Right hindlimb (tissue), 1 donor: ENCODE measurements around the gene ANKRD2.
"Not testable (repeated sequence)": the region's sequence is repeated elsewhere in the genome, so short reads cannot be mapped to it uniquely, and the experiment has no call there.

Experiments
- DNase-seq: peaks from one replicate; pipeline ENCODE4 v3.0.0-alpha.2; 2018

ANKRD2 gene

DNA sequence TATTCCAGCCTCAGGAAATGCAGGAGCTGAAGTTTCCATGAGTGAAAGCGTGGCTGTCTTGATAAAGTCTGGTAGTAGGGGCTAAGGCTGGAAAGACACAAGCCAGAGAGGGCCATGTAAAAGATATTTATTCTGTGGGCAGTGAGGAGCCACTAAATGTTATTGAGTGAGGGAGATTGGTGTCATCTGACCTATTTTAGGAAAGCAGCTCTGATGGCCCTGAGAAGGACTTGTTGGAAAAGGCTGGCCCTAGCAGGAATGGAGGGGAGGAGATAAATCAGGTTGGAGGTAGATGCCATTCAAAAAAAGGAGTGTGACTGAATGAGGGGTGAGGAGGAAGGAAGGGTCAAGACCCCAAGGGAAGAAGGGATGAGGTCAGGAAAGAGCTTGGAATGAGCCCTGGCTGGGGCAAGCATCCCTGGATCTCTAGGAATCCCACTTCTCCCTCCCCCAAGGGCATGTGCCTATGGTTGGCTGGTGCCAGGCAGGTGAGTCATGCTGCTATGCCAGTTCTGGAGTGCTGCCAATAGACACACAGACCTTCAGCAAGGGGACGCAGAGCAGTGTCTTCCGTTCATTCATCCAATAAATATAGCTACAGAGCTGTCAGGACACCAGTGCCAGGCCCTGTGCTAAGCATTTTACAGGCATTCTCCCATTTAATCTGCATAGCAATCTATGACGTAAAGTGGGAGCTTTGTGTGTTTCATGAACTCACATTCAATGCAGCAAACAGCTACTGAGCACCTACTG, 2.0 kb downstream of the ANKRD2 start:
- no peak for DNase-seq

DNA sequence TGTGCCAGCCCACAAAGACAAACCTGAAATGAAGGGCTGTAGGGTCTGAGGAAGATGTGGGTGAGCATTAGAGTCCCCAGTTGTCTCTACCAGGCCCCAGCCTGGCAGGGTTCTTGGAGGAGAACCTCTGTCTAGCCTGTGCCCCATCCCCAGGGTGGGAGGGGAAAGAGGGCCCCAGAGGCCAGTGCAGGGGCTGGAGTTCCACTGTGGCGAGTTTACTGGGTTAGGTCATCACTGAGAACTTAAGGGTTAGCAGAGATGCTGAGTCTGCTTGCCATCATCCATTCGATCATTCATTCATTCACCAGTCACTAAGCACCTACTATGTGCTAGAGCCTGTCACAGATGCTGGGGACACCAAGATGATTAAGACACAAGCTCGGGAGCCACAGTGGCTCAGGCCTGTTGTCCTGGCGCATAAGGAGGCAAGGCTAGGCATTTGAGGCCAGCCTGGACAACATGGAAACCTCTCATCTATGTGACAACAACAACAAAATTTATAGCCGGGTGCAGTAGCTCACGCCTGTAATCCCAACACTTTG, 2.6 kb downstream of the ANKRD2 start:
- no peak for DNase-seq

DNA sequence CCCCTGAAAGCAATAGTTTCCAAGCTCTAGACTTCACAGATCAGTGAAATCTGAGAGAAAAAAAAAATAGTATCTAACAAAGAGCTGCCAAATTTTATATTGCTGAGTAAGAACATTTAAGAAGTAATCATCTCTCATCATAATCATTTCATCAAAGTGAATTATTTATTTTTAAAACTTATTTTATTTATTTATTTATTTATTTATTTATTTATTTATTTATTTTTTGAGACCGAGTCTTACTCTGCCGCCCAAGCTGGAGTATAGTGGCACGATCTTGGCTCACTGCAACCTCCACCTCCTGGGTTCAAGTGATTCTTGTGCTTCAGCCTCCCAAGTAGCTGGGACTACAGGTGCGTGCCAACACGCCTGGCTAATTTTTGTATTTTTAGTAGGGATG, 3.9 kb downstream of the ANKRD2 start:
- not testable (repeated sequence) for DNase-seq

GRCh38 chr10:97577701-97578100, 5.1 kb downstream of the ANKRD2 start:
- DNase-seq = no peak

GRCh38 chr10:97578171-97578844, 5.7 kb downstream of the ANKRD2 start:
- DNase-seq = no peak

DNA sequence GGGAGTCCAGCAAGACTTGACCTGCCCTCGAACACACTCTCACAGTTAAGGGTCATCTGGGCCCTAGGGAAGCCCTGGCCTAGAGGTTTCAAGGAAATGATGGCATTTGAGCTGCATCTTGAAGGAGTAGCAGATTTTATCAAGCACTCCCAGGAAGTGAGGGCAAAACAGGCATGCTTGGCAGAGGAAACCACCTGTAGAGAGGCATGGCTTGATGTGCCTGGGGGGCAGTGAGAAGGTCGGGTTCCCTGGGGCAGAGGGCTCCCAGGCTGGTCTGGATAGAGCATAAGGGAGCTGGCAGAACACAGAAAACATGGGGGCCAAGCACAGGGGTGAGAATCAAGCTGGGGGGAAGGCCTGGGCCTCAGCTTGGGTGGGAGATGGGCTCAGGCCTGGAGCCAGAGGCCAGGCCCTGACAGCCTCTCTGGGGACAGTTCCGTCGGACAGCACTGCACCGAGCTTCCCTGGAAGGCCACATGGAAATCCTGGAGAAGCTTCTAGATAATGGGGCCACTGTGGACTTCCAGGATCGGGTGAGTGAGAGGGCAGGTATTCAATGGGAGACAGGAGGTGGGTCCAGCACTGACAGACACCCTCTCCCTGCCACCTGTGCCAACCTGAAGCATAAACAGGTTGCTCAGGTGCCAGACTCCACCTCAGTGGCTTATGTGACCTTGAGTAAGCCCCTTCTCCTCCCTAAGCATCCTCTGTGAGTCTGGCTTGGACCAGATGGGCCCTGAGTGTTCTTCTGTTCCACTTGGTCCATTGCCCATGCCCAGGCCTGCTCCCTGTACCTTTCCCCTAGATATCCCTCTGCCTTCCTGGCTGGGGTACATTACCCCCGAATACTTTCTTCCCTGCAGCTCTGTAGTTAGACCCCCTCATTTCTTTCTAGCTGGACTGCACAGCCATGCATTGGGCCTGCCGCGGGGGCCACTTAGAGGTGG, 8.1 kb downstream of the ANKRD2 start:
- no peak for DNase-seq

GRCh38 chr10:97582169-97582568, 9.6 kb downstream of the ANKRD2 start:
- no peak for DNase-seq

GRCh38 chr10:97583476-97583875, 10.9 kb downstream of the ANKRD2 start:
- no peak for DNase-seq

DNA sequence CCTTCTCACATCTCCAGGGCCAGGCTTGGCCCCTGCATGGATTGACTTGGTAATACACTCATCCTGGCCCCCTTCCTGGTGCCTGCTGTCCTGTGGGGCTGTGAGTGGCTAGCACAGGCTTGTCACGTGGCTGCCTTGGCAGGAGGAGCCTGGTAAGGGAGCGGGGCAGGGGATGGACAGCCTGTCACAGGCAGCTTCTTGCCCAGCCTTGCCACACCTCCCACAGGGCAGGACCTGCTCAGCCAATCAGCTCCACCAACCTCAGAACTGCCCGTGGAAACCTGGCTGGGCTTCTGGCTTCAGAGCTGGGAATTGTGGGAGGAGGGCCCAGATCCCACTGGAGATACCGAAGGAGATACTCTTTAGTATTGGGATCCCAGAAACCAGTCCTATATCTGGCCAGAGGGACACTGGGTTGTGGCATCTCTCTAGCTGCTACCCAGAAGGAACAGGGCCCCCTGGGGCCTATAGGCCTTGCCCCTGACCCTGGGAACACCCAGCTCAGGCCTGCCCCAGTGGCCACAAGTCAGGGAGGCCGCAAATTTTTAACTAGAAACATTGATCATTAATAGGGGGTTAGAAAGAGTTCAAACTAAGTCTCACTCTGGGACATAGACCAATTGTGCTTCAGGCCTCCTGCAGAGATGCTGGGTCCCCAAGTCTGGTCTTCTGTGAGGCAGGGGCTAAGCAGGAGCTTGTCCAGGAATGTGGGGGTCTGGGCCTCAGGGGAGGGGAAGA, 11.7 kb downstream of the ANKRD2 start, which contains the start of gene HOGA1:
HOGA1 (plus strand) TSS at position 330 of the 738 bp plus-strand sequence; CDS start at position 645, 315 bp downstream.
- DNase-seq = peak; percentile 78

DNA sequence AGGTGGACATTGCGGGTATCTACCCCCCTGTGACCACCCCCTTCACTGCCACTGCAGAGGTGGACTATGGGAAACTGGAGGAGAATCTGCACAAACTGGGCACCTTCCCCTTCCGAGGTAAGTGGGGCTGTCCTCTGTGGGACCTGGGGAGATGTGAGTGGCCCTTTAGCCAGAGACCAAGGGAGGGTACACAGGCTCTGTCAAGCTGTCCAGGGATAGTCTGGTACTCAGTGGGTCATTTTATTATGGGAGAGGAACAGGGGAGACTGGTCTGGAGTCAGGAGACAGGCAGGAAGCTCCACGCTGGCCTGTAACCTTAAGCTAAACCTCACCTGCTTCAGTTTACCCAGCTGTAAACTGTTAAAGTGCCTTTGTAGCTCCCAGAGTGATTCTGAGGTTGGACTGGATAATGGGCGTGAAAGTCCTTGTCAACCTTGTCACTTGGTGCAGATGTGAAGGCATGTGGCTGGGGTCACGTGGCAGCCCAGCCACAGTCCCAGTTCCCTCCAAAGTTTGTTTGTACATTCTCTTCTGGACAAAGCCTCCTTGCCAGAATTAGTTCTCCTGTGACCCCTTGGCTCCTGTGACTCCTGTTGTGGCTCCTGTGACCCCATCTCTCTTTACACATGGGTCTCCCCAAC, 12.3 kb downstream of the ANKRD2 start:
- no peak for DNase-seq

DNA sequence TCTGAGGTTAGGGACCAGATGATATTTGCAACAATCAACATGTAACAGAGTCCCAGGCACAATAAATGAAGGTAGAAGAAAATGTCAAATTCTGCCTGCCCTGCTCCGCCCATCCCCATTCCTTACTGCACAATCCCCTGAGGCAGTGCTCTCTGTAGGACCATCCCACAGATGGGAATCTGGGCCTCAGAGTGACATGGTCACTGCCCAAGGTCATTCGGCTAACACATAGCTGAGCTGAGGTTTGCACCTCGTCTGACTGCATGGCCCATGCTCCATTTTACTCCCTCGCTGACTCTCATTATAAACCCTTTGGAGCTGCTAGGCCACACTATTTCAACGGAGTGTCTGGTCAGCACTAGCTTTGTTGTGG, 12.8 kb downstream of the ANKRD2 start:
- no peak for DNase-seq

DNA sequence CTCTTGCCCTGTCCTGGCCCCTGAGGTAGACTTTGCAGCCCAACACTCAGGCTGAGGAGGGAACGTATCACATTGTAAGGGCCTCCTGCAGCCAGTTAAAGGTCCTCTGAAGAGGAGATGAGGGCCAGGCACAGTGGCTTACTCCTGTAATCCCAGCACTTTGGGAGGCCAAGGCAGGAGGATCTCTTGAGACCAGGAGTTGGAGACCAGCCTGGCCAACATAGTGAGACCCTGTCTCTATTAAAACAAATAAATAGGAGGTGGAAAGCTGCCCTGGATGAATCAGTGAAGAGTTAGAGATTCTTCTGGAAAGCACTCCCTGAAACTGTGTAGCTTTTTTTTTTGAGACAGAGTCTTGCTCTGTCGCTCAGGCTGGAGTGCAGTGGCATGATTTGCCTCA, 14.6 kb downstream of the ANKRD2 start:
- no peak for DNase-seq

DNA sequence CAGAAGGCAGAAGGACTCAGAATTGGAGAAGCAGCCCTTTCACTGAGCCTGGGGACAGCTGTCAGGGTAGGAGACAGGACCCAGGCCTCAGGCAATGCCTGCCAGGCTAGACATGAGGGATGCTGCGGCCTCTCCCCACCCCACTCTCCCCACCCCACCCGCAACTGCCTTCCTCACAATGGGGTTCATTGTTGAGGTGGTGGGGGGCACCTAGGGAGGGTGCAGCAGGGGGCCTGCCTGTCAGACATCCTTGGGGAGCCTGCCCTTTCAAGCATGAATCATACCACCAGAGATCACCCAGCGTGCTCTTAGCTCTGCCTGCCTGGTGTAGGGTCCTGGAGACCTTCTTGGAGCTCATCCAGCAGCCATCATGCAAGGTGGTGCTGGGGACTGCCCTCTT, 16.9 kb downstream of the ANKRD2 start, which contains the start of gene C10orf62:
C10orf62 (plus strand) TSS at position 243 of the 400 bp plus-strand sequence. CDS start 177 bp downstream, outside the sequence.
- no peak for DNase-seq

GRCh38 chr10:97590082-97590747, 17.6 kb downstream of the ANKRD2 start:
- no peak for DNase-seq

DNA sequence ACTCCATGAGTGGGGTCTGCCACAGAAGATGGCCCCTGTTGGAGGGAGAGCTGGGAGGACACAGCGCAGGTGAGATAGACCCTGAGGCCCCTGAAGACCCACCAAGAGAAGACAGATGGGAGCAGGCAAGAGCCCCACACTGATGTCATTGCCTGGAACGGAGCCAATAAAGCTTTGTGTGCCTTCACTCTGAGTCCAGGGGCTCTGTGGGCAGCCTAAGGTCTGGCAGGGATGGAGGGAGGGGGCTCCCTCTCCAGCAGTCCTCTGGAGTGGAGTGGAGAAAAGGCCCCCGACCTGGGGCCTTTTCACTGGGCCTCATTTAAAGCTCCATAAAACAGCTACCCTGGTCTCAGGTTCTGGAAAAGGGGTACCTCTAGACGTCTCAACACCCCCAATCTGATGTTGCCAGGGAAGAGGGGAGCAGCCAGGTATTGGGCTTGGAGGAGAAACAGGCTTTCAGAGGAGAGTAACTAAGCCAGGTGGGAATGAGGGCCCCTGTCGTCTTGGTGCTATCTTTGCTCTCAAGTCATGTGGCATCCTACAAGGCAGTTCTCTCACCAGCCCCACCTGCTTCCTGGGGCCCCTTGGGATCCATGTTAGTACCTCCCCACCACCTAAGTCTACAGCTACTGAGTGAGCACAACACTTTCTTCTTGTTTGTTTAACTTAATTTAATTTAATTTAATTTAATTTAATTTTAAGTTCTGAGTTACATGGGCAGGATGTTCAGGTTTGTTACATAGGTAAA, 18.3 kb downstream of the ANKRD2 start:
- no peak for DNase-seq

DNA sequence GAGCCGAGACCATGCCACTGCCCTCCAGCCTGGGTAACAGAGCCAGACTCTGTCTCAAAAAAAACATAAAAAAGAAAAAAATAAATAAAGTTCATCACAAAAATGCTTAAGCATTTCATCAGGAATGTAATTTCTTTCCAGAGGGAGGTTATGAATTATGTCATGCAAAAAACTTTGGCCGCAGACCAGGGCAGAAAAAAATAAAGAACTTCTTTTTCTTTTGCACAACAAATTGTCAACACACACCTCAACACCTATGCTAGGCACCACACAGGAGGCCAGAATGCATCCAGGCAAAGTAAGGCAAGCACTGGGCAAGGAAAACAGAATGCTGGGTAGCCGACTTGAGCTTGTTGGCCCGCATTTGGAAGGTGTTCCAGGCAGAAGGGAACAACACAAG, 20.8 kb downstream of the ANKRD2 start:
- DNase-seq = no peak

GRCh38 chr10:97596101-97597082, 23.8 kb downstream of the ANKRD2 start:
- peak; percentile 66 for DNase-seq

DNA sequence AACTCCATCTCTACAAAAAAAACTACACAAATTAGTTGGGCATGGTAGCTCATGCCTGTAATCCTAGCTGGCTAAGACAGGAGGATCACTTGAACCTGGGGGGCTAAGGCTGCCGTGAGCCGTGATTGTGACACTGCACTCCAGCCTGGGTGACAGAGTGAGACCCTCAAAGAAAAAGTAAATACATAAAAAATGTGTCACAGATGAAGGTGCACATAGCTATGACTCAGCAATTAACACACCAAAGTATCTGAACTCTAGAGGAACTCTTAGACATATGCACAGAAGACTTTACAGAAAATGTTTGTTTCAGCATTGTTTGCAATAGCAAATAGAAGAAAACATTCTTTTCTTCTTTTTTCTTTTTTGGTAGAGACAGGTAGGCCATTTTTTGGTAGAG, 25.2 kb downstream of the ANKRD2 start:
- no peak for DNase-seq
